GM12878 (cell line): ENCODE results near the gene ZNF764. TPM values are rescaled to one million over a fixed set of nuclear protein-coding genes. Genes with fewer than 3 reads are reported as not detected.

ENCODE experiments used
- ATF2 ChIP-seq: IDR thresholded peaks from 2 replicates; pipeline ENCODE4 v1.6.1; 2012; ENCODE audit warnings: low read length, inconsistent platforms
- E4F1 ChIP-seq: fragments of 450-650 bp; IDR thresholded peaks from 2 replicates; pipeline ENCODE4 v1.6.1; 2018; ENCODE audit warnings: borderline replicate concordance, mild to moderate bottlenecking; ENCODE audit not compliant: partially characterized antibody
- EED ChIP-seq: sonication (generic); IDR thresholded peaks from 2 replicates; pipeline ENCODE4 v1.6.1; 2016; ENCODE audit warnings: antibody characterized with exemption, low read depth
- GABPA ChIP-seq: IDR thresholded peaks from 2 replicates; pipeline ENCODE4 v1.6.1; 2014; ENCODE audit warnings: antibody characterized with exemption, low read depth, mild to moderate bottlenecking, inconsistent platforms
- IRF4 ChIP-seq: IDR thresholded peaks from 2 replicates; pipeline ENCODE4 v1.6.1; 2011; ENCODE audit warnings: low read depth, low read length
- KDM1A ChIP-seq: fragments of 200-600 bp; sonication (generic); IDR thresholded peaks from 2 replicates; pipeline ENCODE4 v1.6.1; 2016; ENCODE audit warnings: borderline replicate concordance
- NBN ChIP-seq: fragments of 450-650 bp; IDR thresholded peaks from 2 replicates; pipeline ENCODE4 v1.6.1; 2016
- NKRF ChIP-seq: fragments of 450-650 bp; conservative IDR thresholded peaks from 2 replicates; pipeline ENCODE4 v1.6.1; 2017; ENCODE audit warnings: mild to moderate bottlenecking, moderate library complexity
- STAT1 ChIP-seq: fragments of 450-650 bp; conservative IDR thresholded peaks from 2 replicates; pipeline ENCODE4 v1.6.1; 2014; ENCODE audit warnings: antibody characterized with exemption, mild to moderate bottlenecking
- WRNIP1 ChIP-seq: IDR thresholded peaks from 2 replicates; pipeline ENCODE4 v1.6.1; 2011; ENCODE audit warnings: low read depth, low read length, improper control_type of control experiment, borderline replicate concordance
- ZBTB11 ChIP-seq: fragments of 450-650 bp; formaldehyde crosslinking; IDR thresholded peaks from 2 replicates; pipeline ENCODE4 v1.5.0; 2022; ENCODE audit warnings: mild to moderate bottlenecking, missing genetic modification characterization
- ZNF217 ChIP-seq: fragments of 450-650 bp; IDR thresholded peaks from 2 replicates; pipeline ENCODE4 v1.6.1; 2017; ENCODE audit warnings: antibody characterized with exemption, mild to moderate bottlenecking
- polyA plus RNA-seq, 11 experiments: library from polyadenylated mRNA; depleted of rRNA in 4 of 11; unstranded in 6 of 11; stranded (reverse) in 5 of 11; fragments of >200 nt; fragmentation: Nextera tagmentation in 4 of 11; fragmentation: Illumina TruSeq in 1 of 11; extraction: Ambion mirVana in 4 of 11; extraction: Trizol in 1 of 11; gene quantifications; 1 replicate in 1 of 11; 2 replicates in 10 of 11; pipeline versions ENCODE4 v1.2.1 to v1.2.3, GENCODE V29; 2011 to 2016; ENCODE audit warnings: inconsistent platforms in 2 of 11, missing spikeins in 2 of 11, low read depth in 1 of 11
- total RNA-seq, 4 experiments: library from RNA; depleted of rRNA in 3 of 4; stranded (reverse); fragments of >200 nt in 3 of 4; fragmentation: Illumina TruSeq in 1 of 4; extraction: Trizol in 1 of 4; gene quantifications; 2 replicates each; pipeline versions ENCODE4 v1.2.1 to v1.2.3, GENCODE V29; 2013 to 2021
- TF ChIP-seq, protein P1 (sequence below): fragments of 450-650 bp; IDR thresholded peaks from 2 replicates; pipeline ENCODE4 v1.6.1; 2017; ENCODE audit warnings: mild to moderate bottlenecking, low read depth, inconsistent platforms; ENCODE audit not compliant: poor library complexity, severe bottlenecking

The ZNF764 gene
- total and polyA plus RNA-seq, 10 of the 15 experiments (the other 5 are each of a cell fraction or from before 2014, with no cell fraction given) = 0.61 to 11.9 (median 3.8) TPM

- TF ChIP-seq WRNIP1 = no peak
- peak; percentile 99 for TF ChIP-seq NKRF
- TF ChIP-seq GABPA = peak; percentile 65; the same call in 1 of the 2 replicates
- TF ChIP-seq ZNF217 = 0 out of 2 replicates have a peak, but pooled peaks have one; percentile 47
- TF ChIP-seq KDM1A = no peak
- TF ChIP-seq, protein P1, sequence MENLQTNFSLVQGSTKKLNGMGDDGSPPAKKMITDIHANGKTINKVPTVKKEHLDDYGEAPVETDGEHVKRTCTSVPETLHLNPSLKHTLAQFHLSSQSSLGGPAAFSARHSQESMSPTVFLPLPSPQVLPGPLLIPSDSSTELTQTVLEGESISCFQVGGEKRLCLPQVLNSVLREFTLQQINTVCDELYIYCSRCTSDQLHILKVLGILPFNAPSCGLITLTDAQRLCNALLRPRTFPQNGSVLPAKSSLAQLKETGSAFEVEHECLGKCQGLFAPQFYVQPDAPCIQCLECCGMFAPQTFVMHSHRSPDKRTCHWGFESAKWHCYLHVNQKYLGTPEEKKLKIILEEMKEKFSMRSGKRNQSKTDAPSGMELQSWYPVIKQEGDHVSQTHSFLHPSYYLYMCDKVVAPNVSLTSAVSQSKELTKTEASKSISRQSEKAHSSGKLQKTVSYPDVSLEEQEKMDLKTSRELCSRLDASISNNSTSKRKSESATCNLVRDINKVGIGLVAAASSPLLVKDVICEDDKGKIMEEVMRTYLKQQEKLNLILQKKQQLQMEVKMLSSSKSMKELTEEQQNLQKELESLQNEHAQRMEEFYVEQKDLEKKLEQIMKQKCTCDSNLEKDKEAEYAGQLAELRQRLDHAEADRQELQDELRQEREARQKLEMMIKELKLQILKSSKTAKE = peak; percentile 75
- TF ChIP-seq EED = no peak
- no peak; the same call in none of the 2 replicates for TF ChIP-seq NBN
- TF ChIP-seq E4F1 = peak; percentile 57
- no peak for TF ChIP-seq ZBTB11 (CRISPR knock-in tag)
- TF ChIP-seq ATF2 = no peak; the same call in 1 of the 2 replicates
- TF ChIP-seq STAT1 = no peak; the same call in 1 of the 2 replicates
- no peak for TF ChIP-seq IRF4
Measured at GRCh38 chr16:30571445-30572322, 13.5 kb upstream of the ZNF764 start, which contains the start of gene ZNF688 (continued).
